Fibroblast of mammary gland (primary cell): ENCODE data around the gene RPS5.
A peak's percentile ranks its signal among the peaks of the same experiment; 100 is the strongest.

Experiments
- DNase-seq: peaks from one replicate; pipeline ENCODE4 v3.0.0-alpha.2; 2010; ENCODE audit warnings: low read depth
- H3K4me3 ChIP-seq: 2 replicates; pipeline ENCODE4 v1.5.1; 2011; ENCODE audit warnings: low read depth, mild to moderate bottlenecking, low read length, moderate library complexity; ENCODE audit not compliant: control insufficient read depth
- TF ChIP-seq, protein P1 (sequence below): conservative IDR thresholded peaks from 2 replicates; pipeline ENCODE4 v1.5.1; 2011; ENCODE audit warnings: low read depth, low read length, inconsistent platforms; ENCODE audit not compliant: control insufficient read depth, insufficient read depth

RPS5 gene

DNA sequence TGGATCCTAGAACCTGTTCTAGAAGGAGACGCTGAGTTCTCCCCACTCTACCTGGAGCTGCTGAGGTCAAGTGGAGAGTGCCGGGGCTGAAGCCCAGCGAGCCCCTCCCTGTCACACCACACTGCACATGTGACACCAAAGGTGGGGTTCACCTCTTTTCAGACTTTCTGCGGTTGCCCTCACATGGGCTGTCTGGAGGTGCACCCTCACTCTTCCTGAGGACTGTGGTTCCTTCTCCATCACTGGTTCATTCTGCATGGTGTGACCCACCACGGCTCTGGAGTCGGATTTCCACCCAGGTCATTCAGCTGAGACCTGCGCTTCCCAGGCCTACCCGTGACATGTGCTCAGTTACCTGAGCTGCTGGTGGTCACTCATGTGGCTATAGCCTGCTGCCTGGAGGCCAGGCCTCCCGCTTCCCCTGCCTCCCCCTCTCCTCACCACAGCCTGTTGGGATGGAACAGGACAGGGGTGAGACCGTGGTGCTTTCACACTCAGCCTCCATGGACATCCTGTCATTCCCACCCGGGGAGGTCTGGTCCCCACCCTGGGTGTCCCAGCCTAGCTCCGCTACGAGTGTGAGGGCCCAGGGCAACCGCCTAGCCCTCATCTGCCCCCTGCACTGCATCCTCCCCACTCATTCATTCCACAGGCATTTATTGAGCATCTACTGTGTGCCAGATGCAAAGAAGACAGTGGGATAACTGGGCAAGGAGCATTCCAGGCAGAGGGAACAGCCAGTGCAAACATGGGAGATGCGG lies 33.2 kb upstream of the RPS5 start:
- TF ChIP-seq, protein P1, sequence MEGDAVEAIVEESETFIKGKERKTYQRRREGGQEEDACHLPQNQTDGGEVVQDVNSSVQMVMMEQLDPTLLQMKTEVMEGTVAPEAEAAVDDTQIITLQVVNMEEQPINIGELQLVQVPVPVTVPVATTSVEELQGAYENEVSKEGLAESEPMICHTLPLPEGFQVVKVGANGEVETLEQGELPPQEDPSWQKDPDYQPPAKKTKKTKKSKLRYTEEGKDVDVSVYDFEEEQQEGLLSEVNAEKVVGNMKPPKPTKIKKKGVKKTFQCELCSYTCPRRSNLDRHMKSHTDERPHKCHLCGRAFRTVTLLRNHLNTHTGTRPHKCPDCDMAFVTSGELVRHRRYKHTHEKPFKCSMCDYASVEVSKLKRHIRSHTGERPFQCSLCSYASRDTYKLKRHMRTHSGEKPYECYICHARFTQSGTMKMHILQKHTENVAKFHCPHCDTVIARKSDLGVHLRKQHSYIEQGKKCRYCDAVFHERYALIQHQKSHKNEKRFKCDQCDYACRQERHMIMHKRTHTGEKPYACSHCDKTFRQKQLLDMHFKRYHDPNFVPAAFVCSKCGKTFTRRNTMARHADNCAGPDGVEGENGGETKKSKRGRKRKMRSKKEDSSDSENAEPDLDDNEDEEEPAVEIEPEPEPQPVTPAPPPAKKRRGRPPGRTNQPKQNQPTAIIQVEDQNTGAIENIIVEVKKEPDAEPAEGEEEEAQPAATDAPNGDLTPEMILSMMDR: no peak
- no peak overlapping the region for H3K4me3 ChIP-seq
- DNase-seq: no peak

DNA sequence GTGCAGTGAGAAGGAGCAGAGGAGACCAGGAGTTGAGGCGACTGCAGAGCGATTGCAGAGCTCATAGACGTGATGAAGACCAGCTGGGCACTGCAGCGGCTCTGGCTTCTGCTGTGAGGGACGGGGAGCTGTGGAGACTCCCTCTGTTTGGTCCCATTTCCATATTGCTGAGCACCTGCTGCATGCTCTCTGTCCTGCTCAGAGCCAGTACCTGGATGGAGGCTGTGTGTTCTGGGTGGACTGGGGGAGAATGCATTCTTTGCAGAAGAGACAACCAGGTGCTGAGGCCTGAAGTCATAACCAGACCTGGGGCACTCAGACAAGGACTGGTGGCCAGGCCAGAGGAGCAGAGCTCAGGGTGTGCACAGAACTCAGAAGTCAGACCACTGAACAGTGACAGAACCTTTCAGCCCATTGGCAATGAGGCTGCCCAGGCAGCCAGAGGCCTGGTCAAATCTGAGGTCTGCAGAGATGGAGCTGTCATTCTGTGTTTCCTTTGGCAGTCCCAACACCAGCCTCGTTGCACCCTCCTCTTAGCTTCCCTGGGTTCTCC lies 32.5 kb upstream of the RPS5 start:
- DNase-seq: no peak
- H3K4me3 ChIP-seq: no peak overlapping the region
- TF ChIP-seq, protein P1: no peak

- TF ChIP-seq, protein P1: no peak
- DNase-seq: no peak
- H3K4me3 ChIP-seq: no peak overlapping the region
These were observed 31.8 kb upstream of the RPS5 start for GRCh38 chr19:58355215-58355796.

DNA sequence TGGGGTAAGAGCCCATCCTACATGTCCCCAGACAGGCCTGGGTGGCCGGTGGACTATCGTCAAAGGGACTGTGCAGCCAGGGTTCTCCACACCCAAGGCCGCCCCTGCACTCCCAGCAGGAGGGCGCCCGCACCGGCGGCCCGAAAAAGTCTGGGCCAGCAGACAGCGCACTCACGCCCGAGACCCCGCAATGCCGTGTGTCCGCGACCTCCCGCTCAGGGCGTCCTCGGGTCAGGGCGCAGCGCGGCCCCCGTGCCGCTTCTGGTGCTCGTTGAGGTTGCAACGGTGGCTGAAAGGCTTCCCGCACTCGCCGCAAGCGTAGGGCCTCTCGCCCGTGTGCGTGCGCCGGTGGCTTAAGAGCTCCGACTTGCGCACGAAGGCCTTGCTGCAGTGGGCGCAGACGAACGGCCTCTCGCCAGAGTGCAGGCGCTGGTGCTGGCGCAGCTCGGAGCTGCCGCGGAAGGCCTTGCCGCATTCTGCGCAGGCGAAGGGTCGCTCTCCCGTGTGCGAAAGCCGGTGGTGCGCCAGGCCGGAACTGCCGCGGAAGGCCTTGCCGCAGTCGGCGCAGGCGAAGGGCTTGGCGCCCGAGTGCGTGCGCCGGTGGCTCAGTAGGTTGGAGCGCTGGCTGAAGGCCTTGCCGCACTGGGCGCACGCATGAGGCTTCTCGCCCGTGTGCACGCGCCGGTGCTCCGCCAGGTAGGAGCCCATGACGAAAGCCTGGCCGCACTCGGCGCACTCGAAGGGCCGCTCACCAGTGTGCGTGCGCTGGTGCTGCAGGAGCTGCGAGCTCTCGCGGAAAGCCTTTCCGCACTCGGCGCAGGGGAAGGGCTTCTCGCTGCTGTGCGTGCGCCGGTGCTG lies 30.9 kb upstream of the RPS5 start:
- no peak overlapping the region for H3K4me3 ChIP-seq
- peak; percentile 35 for DNase-seq

DNA sequence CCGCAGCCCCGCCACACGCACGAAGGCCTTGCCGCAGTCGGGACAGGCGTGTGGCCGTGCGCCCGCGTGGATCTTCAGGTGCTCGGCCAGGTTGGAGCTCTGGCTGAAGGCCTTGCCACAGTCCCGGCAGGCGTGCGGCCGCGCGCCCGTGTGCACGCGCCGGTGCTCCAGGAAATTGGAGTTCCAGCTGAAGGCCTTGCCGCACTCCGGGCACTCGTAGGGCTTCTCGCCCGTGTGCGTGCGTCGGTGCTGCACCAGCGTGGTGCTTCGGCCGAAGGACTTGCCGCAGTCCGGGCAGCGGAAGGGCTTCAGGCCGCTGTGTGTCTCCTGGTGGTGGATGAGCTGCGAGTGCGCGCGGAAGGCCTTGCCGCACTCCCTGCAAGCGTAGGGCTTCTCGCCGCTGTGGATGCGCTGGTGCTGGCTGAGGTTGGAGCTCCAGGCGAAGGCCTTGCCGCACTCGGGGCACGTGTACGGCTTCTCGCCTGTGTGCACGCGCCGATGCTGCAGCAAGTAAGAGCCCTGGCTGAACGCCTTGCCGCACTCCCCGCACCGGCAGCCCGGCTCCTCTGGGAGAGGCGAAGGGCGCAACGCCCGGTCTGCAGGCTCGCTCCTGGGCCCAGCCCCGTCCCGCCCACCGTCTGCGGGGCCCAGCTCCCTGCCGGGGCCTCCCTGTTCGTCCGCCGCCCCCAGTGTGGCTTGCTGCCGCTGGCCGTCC lies 30.1 kb upstream of the RPS5 start:
- H3K4me3 ChIP-seq: no peak overlapping the region
- TF ChIP-seq, protein P1: no peak
- DNase-seq: peak; percentile 26

More for the DNA sequence above, 30.9 kb upstream of the RPS5 start:
- TF ChIP-seq, protein P1: no peak

DNA sequence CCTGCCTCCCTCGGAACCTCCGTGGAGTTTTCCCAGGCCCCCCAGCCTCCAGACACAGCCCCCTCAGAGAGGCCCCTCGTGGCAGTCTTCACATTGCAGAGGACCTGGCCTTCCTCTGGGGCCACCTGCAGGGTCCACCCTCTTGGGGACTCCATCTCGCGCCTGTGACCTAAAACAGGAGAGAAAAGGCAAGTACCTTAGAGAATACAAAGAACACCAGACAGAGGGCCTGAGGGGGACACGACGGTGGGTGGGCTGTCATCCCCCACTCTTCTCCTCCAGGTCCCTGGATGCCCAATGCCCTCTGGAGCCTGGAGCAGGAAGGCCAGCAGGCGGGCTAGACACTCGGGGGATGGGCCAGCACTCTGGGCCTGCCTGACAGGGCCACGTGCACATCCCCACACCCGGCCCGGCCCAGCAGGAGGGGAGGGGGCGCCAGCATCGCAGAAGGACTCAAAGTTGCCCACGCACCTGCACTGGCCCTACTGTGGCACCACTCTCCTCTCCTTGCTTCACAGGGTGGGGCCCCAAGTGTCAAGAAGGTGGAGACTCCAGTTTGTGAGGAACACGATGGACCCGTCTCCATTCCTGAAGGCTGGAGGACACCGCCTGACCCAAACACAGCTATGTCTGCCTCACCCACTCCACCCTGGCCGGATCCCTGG lies 29.5 kb upstream of the RPS5 start:
- H3K4me3 ChIP-seq: no peak overlapping the region
- TF ChIP-seq, protein P1: no peak
- DNase-seq: no peak
